K562 (cell line): ENCODE results near the gene WDR93. TPM values are rescaled to one million over a fixed set of nuclear protein-coding genes. Genes with fewer than 3 reads are reported as not detected.

Source experiments
- polyA plus RNA-seq, 8 experiments: library from polyadenylated mRNA; depleted of rRNA in 4 of 8; stranded (reverse) in 5 of 8; unstranded in 3 of 8; fragments of >200 nt; fragmentation: Nextera tagmentation in 2 of 8; fragmentation: Illumina TruSeq in 1 of 8; extraction: Ambion mirVana in 2 of 8; extraction: Trizol in 1 of 8; gene quantifications; 2 replicates each; pipeline versions ENCODE4 v1.2.1 to v1.2.3, GENCODE V29; 2011 to 2014; ENCODE audit warnings: inconsistent platforms in 1 of 8, missing spikeins in 1 of 8
- small RNA-seq: library from RNA; depleted of rRNA; stranded (forward); fragments of <200 nt; gene quantifications from one replicate; pipeline ENCODE3, GENCODE V24; 2014
- total RNA-seq, 7 experiments: library from RNA; depleted of rRNA in 6 of 7; stranded (reverse); fragments of >200 nt in 6 of 7; fragmentation: Illumina TruSeq in 2 of 7; extraction: Trizol in 2 of 7; gene quantifications; 2 replicates each; pipeline versions ENCODE4 v1.2.1 to v1.2.3, GENCODE V29; 2011 to 2021; ENCODE audit warnings: low replicate concordance in 1 of 7

Gene WDR93
- total and polyA plus RNA-seq, 9 of the 15 experiments (the other 6 are each of a cell fraction or from before 2014, with no cell fraction given) = not detected

Small RNA genes within 50 kb of the gene (small RNA-seq; reads per million reads assigned to genes)
- gene RNU6-132P = not detected

Other genes starting within 250 kb of the WDR93 start
Only the 7 nearest of the 10 such genes appear.
- gene TICRR, start 115.3 kb upstream of the WDR93 start, total RNA-seq (2014; rRNA removed) = 13.8 and 14.8 TPM in 2 replicates
- gene TICRR, start 115.3 kb upstream of the WDR93 start, total RNA-seq (2014; rRNA removed; fragmentation: Illumina TruSeq; extraction: Trizol) = 11.4 and 11.8 TPM in 2 replicates
- 11.9 and 12.3 TPM in 2 replicates for gene TICRR, start 115.3 kb upstream of the WDR93 start, total RNA-seq (2015; rRNA removed; fragmentation: Illumina TruSeq; extraction: Trizol)
- gene TICRR, start 115.3 kb upstream of the WDR93 start, total RNA-seq (2021) = 21.0 and 22.9 TPM in 2 replicates
- 13.7 and 17.2 TPM in 2 replicates for gene TICRR, start 115.3 kb upstream of the WDR93 start, polyA plus RNA-seq (2011; rRNA removed)
- 19.2 and 22.0 TPM in 2 replicates for gene TICRR, start 115.3 kb upstream of the WDR93 start, polyA plus RNA-seq (2014; fragmentation: Illumina TruSeq; extraction: Trizol)
- gene TICRR, start 115.3 kb upstream of the WDR93 start, polyA plus RNA-seq (2014; fragmentation: Nextera tagmentation; extraction: Ambion mirVana) = 1 to 10 TPM in 1 of 2 experiments, under 1 TPM in 1; 0.84 to 1.0 TPM
- 13.7 and 14.2 TPM in 2 replicates for gene TICRR, start 115.3 kb upstream of the WDR93 start, polyA plus RNA-seq (2014; rRNA removed)
- 1.6 and 2.0 TPM in 2 replicates for gene KIF7, start 35.3 kb upstream of the WDR93 start, total RNA-seq (2014; rRNA removed)
- gene KIF7, start 35.3 kb upstream of the WDR93 start, total RNA-seq (2014; rRNA removed; fragmentation: Illumina TruSeq; extraction: Trizol) = 0.15 and 0.35 TPM in 2 replicates
- 0.58 and 0.64 TPM in 2 replicates for gene KIF7, start 35.3 kb upstream of the WDR93 start, total RNA-seq (2015; rRNA removed; fragmentation: Illumina TruSeq; extraction: Trizol)
- gene KIF7, start 35.3 kb upstream of the WDR93 start, total RNA-seq (2021) = 1.7 and 1.8 TPM in 2 replicates
- 1.3 and 1.7 TPM in 2 replicates for gene KIF7, start 35.3 kb upstream of the WDR93 start, polyA plus RNA-seq (2011; rRNA removed)
- 0.49 and 0.69 TPM in 2 replicates for gene KIF7, start 35.3 kb upstream of the WDR93 start, polyA plus RNA-seq (2014; fragmentation: Illumina TruSeq; extraction: Trizol)
- gene KIF7, start 35.3 kb upstream of the WDR93 start, polyA plus RNA-seq (2014; fragmentation: Nextera tagmentation; extraction: Ambion mirVana) = under 1 TPM; 0.04 to 0.06 TPM
- 1.9 and 3.1 TPM in 2 replicates for gene KIF7, start 35.3 kb upstream of the WDR93 start, polyA plus RNA-seq (2014; rRNA removed)
- gene PLIN1, start 11.4 kb upstream of the WDR93 start, total RNA-seq (2014; rRNA removed) = not detected in 2 replicates
- gene PLIN1, start 11.4 kb upstream of the WDR93 start, total RNA-seq (2014; rRNA removed; fragmentation: Illumina TruSeq; extraction: Trizol) = not detected in 2 replicates
- gene PLIN1, start 11.4 kb upstream of the WDR93 start, total RNA-seq (2015; rRNA removed; fragmentation: Illumina TruSeq; extraction: Trizol) = not detected in 2 replicates
- not detected in 2 replicates for gene PLIN1, start 11.4 kb upstream of the WDR93 start, total RNA-seq (2021)
- not detected in 2 replicates for gene PLIN1, start 11.4 kb upstream of the WDR93 start, polyA plus RNA-seq (2011; rRNA removed)
- gene PLIN1, start 11.4 kb upstream of the WDR93 start, polyA plus RNA-seq (2014; fragmentation: Illumina TruSeq; extraction: Trizol) = not detected in 2 replicates
- not detected for gene PLIN1, start 11.4 kb upstream of the WDR93 start, polyA plus RNA-seq (2014; fragmentation: Nextera tagmentation; extraction: Ambion mirVana)
- not detected in 2 replicates for gene PLIN1, start 11.4 kb upstream of the WDR93 start, polyA plus RNA-seq (2014; rRNA removed)
- gene PEX11A, start 57 bp upstream of the WDR93 start, total RNA-seq (2014; rRNA removed) = not detected in 2 replicates
- gene PEX11A, start 57 bp upstream of the WDR93 start, total RNA-seq (2014; rRNA removed; fragmentation: Illumina TruSeq; extraction: Trizol) = not detected in 2 replicates
- not detected in 2 replicates for gene PEX11A, start 57 bp upstream of the WDR93 start, total RNA-seq (2015; rRNA removed; fragmentation: Illumina TruSeq; extraction: Trizol)
- not detected in 2 replicates for gene PEX11A, start 57 bp upstream of the WDR93 start, total RNA-seq (2021)
- gene PEX11A, start 57 bp upstream of the WDR93 start, polyA plus RNA-seq (2011; rRNA removed) = not detected in 2 replicates
- not detected in 2 replicates for gene PEX11A, start 57 bp upstream of the WDR93 start, polyA plus RNA-seq (2014; fragmentation: Illumina TruSeq; extraction: Trizol)
- gene PEX11A, start 57 bp upstream of the WDR93 start, polyA plus RNA-seq (2014; fragmentation: Nextera tagmentation; extraction: Ambion mirVana) = not detected
- gene PEX11A, start 57 bp upstream of the WDR93 start, polyA plus RNA-seq (2014; rRNA removed) = not detected in 2 replicates
- gene MESP1, start 60.4 kb downstream of the WDR93 start, total RNA-seq (2014; rRNA removed) = 0.36 and 1.0 TPM in 2 replicates
- not detected in 2 replicates for gene MESP1, start 60.4 kb downstream of the WDR93 start, total RNA-seq (2014; rRNA removed; fragmentation: Illumina TruSeq; extraction: Trizol)
- gene MESP1, start 60.4 kb downstream of the WDR93 start, total RNA-seq (2015; rRNA removed; fragmentation: Illumina TruSeq; extraction: Trizol) = 0.14 and 0.49 TPM in 2 replicates
- gene MESP1, start 60.4 kb downstream of the WDR93 start, total RNA-seq (2021) = 1.1 and 1.6 TPM in 2 replicates
- gene MESP1, start 60.4 kb downstream of the WDR93 start, polyA plus RNA-seq (2011; rRNA removed) = 0.14 and 0.29 TPM in 2 replicates
- gene MESP1, start 60.4 kb downstream of the WDR93 start, polyA plus RNA-seq (2014; fragmentation: Illumina TruSeq; extraction: Trizol) = not detected in 2 replicates
- gene MESP1, start 60.4 kb downstream of the WDR93 start, polyA plus RNA-seq (2014; fragmentation: Nextera tagmentation; extraction: Ambion mirVana) = not detected
- 0.52 and 0.78 TPM in 2 replicates for gene MESP1, start 60.4 kb downstream of the WDR93 start, polyA plus RNA-seq (2014; rRNA removed)
- gene MESP2, start 85.5 kb downstream of the WDR93 start, total RNA-seq (2014; rRNA removed) = 0.82 and 1.1 TPM in 2 replicates
- 0.41 and 0.51 TPM in 2 replicates for gene MESP2, start 85.5 kb downstream of the WDR93 start, total RNA-seq (2014; rRNA removed; fragmentation: Illumina TruSeq; extraction: Trizol)
- 0.29 and 0.45 TPM in 2 replicates for gene MESP2, start 85.5 kb downstream of the WDR93 start, total RNA-seq (2015; rRNA removed; fragmentation: Illumina TruSeq; extraction: Trizol)
- 0.47 and 0.66 TPM in 2 replicates for gene MESP2, start 85.5 kb downstream of the WDR93 start, total RNA-seq (2021)
- gene MESP2, start 85.5 kb downstream of the WDR93 start, polyA plus RNA-seq (2011; rRNA removed) = 0.08 and 0.14 TPM in 2 replicates
- 0.55 and 0.70 TPM in 2 replicates for gene MESP2, start 85.5 kb downstream of the WDR93 start, polyA plus RNA-seq (2014; fragmentation: Illumina TruSeq; extraction: Trizol)
- gene MESP2, start 85.5 kb downstream of the WDR93 start, polyA plus RNA-seq (2014; fragmentation: Nextera tagmentation; extraction: Ambion mirVana) = under 1 TPM; 0.11 to 0.13 TPM
- 0.37 and 0.47 TPM in 2 replicates for gene MESP2, start 85.5 kb downstream of the WDR93 start, polyA plus RNA-seq (2014; rRNA removed)
- 1.0 and 1.8 TPM in 2 replicates for gene ANPEP, start 124.0 kb downstream of the WDR93 start, total RNA-seq (2014; rRNA removed)
- 1.1 and 1.3 TPM in 2 replicates for gene ANPEP, start 124.0 kb downstream of the WDR93 start, total RNA-seq (2014; rRNA removed; fragmentation: Illumina TruSeq; extraction: Trizol)
- gene ANPEP, start 124.0 kb downstream of the WDR93 start, total RNA-seq (2015; rRNA removed; fragmentation: Illumina TruSeq; extraction: Trizol) = 2.5 and 2.6 TPM in 2 replicates
- 4.8 and 5.7 TPM in 2 replicates for gene ANPEP, start 124.0 kb downstream of the WDR93 start, total RNA-seq (2021)
- 0.43 and 2.0 TPM in 2 replicates for gene ANPEP, start 124.0 kb downstream of the WDR93 start, polyA plus RNA-seq (2011; rRNA removed)
- 4.0 and 4.2 TPM in 2 replicates for gene ANPEP, start 124.0 kb downstream of the WDR93 start, polyA plus RNA-seq (2014; fragmentation: Illumina TruSeq; extraction: Trizol)
- gene ANPEP, start 124.0 kb downstream of the WDR93 start, polyA plus RNA-seq (2014; fragmentation: Nextera tagmentation; extraction: Ambion mirVana) = under 1 TPM; 0.23 to 0.27 TPM
- gene ANPEP, start 124.0 kb downstream of the WDR93 start, polyA plus RNA-seq (2014; rRNA removed) = 4.7 and 8.9 TPM in 2 replicates